IMR-90 (cell line): ENCODE results near the gene PPL. TPM values are rescaled to one million over a fixed set of nuclear protein-coding genes. Genes with fewer than 3 reads are reported as not detected.

Source experiments
- ATAC-seq: fragments of 200-7000 bp; cut with Tn5 transposase; 2 replicates; pipeline ENCODE4 v1.9.1; 2020; ENCODE audit warnings: low read depth, mild to moderate bottlenecking, moderate library complexity
- BruUV-seq: library from RNA; stranded (reverse); fragments of 400-500 nt; replicated peaks from 2 replicates; lab custom pipeline; 2021; lab: Mats Ljungman, UMichigan
- CTCF ChIA-PET: fragments of 300-600 bp; formaldehyde crosslinking; extraction: SDS; loops from one replicate; lab custom pipeline; 2021; ENCODE audit warnings: antibody characterized with exemption; lab: Yijun Ruan, JAX
- POLR2A ChIA-PET: fragments of 300-600 bp; sonication (Branson Sonifier 250); formaldehyde crosslinking; loops from one replicate; lab custom pipeline; 2022; ENCODE audit warnings: antibody characterized with exemption; ENCODE audit not compliant: unreplicated experiment; lab: Charles Lee
- DNase-seq: peaks from one replicate; pipeline ENCODE4 v3.0.0; 2013
- H2AFZ ChIP-seq: replicated peaks from 2 replicates; pipeline ENCODE3; 2013; ENCODE audit warnings: low read length, mild to moderate bottlenecking; ENCODE audit not compliant: poor library complexity
- H2AK5ac ChIP-seq: 2 replicates; pipeline ENCODE4 v1.6.1; 2013; ENCODE audit warnings: low read depth, low read length, inconsistent platforms
- H2AK9ac ChIP-seq: replicated peaks from 2 replicates; pipeline ENCODE3; 2013; ENCODE audit warnings: mild to moderate bottlenecking, low read depth, low read length, moderate library complexity; ENCODE audit not compliant: poor library complexity
- H2BK120ac ChIP-seq: 2 replicates; pipeline ENCODE4 v1.6.1; 2013; ENCODE audit warnings: low read depth, low read length, inconsistent platforms
- H2BK15ac ChIP-seq: 3 replicates; pipeline ENCODE4 v1.6.1; 2013; ENCODE audit warnings: low read depth, low read length, inconsistent platforms
- H2BK20ac ChIP-seq: 2 replicates; pipeline ENCODE4 v1.6.1; 2013; ENCODE audit warnings: low read depth, mild to moderate bottlenecking, inconsistent platforms, low read length, moderate library complexity
- H2BK5ac ChIP-seq: 2 replicates; pipeline ENCODE4 v1.6.1; 2013; ENCODE audit warnings: mild to moderate bottlenecking, low read depth, low read length, inconsistent platforms; ENCODE audit not compliant: poor library complexity, severe bottlenecking
- H3K14ac ChIP-seq: replicated peaks from 2 replicates; pipeline ENCODE4 v1.6.1; 2013; ENCODE audit warnings: low read depth, low read length, inconsistent platforms
- H3K18ac ChIP-seq: 2 replicates; pipeline ENCODE4 v1.6.1; 2013; ENCODE audit warnings: low read depth, low read length, control low read depth
- H3K23ac ChIP-seq: 2 replicates; pipeline ENCODE4 v1.6.1; 2013; ENCODE audit warnings: low read depth, low read length, inconsistent platforms
- H3K27ac ChIP-seq: 2 replicates; pipeline ENCODE4 v1.5.1; 2013; ENCODE audit warnings: mild to moderate bottlenecking, control low read depth, low read length; ENCODE audit not compliant: insufficient read depth
- H3K27me3 ChIP-seq: 2 replicates; pipeline ENCODE4 v1.6.1; 2013; ENCODE audit warnings: low read length; ENCODE audit not compliant: control insufficient read depth, insufficient read depth
- H3K36me3 ChIP-seq: 2 replicates; pipeline ENCODE4 v1.6.1; 2013; ENCODE audit warnings: low read length, mixed read lengths; ENCODE audit not compliant: control insufficient read depth, insufficient read depth
- H3K4ac ChIP-seq: 2 replicates; pipeline ENCODE4 v1.6.1; 2013; ENCODE audit warnings: low read depth, low read length, inconsistent platforms
- H3K4me1 ChIP-seq: 2 replicates; pipeline ENCODE4 v1.6.1; 2013; ENCODE audit warnings: low read length, mixed read lengths; ENCODE audit not compliant: control insufficient read depth, insufficient read depth
- H3K4me2 ChIP-seq: 2 replicates; pipeline ENCODE4 v1.6.1; 2013; ENCODE audit warnings: low read depth, mild to moderate bottlenecking, control low read depth, low read length, moderate library complexity
- H3K4me3 ChIP-seq: 2 replicates; pipeline ENCODE4 v1.5.1; 2013; ENCODE audit warnings: low read depth, mild to moderate bottlenecking, control low read depth, low read length, moderate library complexity; ENCODE audit not compliant: insufficient read depth
- H3K56ac ChIP-seq: 2 replicates; pipeline ENCODE4 v1.6.1; 2013; ENCODE audit warnings: low read length, inconsistent platforms; ENCODE audit not compliant: insufficient read depth; ENCODE audit errors: extremely low read depth
- H3K79me1 ChIP-seq, 2 experiments: 2 replicates each; pipeline ENCODE4 v1.6.1; 2013; ENCODE audit warnings: low read length in 2 of 2, inconsistent platforms in 1 of 2, low read depth in 1 of 2
- H3K9ac ChIP-seq: 2 replicates; pipeline ENCODE4 v1.6.1; 2013; ENCODE audit warnings: low read depth, low read length, control low read depth
- H3K9me1 ChIP-seq: 2 replicates; pipeline ENCODE4 v1.6.1; 2013; ENCODE audit warnings: low read length, inconsistent platforms; ENCODE audit not compliant: insufficient read depth
- H3K9me3 ChIP-seq: 2 replicates; pipeline ENCODE4 v1.6.1; 2013; ENCODE audit warnings: low read length; ENCODE audit not compliant: control insufficient read depth, insufficient read depth
- H4K20me1 ChIP-seq: 2 replicates; pipeline ENCODE4 v1.6.1; 2013; ENCODE audit warnings: low read length, inconsistent platforms; ENCODE audit not compliant: insufficient read depth
- H4K5ac ChIP-seq: 2 replicates; pipeline ENCODE4 v1.6.1; 2013; ENCODE audit warnings: mild to moderate bottlenecking, low read depth, low read length, control low read depth
- H4K8ac ChIP-seq, 2 experiments: 2 replicates each; pipeline ENCODE4 v1.6.1; 2013; ENCODE audit warnings: low read depth in 2 of 2, low read length in 2 of 2, control low read depth in 1 of 2, inconsistent platforms in 1 of 2
- H4K91ac ChIP-seq: 2 replicates; pipeline ENCODE4 v1.6.1; 2013; ENCODE audit warnings: low read depth, low read length, inconsistent platforms; ENCODE audit not compliant: insufficient read depth
- BHLHE40 ChIP-seq: fragments of 150-350 bp; IDR thresholded peaks from 2 replicates; pipeline ENCODE4 v1.6.1; 2016; ENCODE audit warnings: mild to moderate bottlenecking, low read depth, low read length
- CEBPB ChIP-seq: IDR thresholded peaks from 2 replicates; pipeline ENCODE4 v1.6.1; 2012; ENCODE audit warnings: low read depth, low read length, improper control_type of control experiment
- CHD1 ChIP-seq: IDR thresholded peaks from 2 replicates; pipeline ENCODE4 v1.6.1; 2012; ENCODE audit warnings: low read depth, low read length, improper control_type of control experiment
- FOS ChIP-seq: fragments of 150-350 bp; IDR thresholded peaks from 2 replicates; pipeline ENCODE4 v1.6.1; 2016; ENCODE audit warnings: low read depth, low read length
- MAFK ChIP-seq: IDR thresholded peaks from 2 replicates; pipeline ENCODE4 v1.6.1; 2012; ENCODE audit warnings: low read depth, low read length, improper control_type of control experiment
- MAZ ChIP-seq: IDR thresholded peaks from 2 replicates; pipeline ENCODE4 v1.6.1; 2012; ENCODE audit warnings: low read depth, mild to moderate bottlenecking, low read length, improper control_type of control experiment, moderate library complexity, borderline replicate concordance
- MXI1 ChIP-seq: IDR thresholded peaks from 2 replicates; pipeline ENCODE4 v1.6.1; 2012; ENCODE audit warnings: low read depth, mild to moderate bottlenecking, low read length, moderate library complexity, borderline replicate concordance
- NFE2L2 ChIP-seq: fragments of 150-350 bp; IDR thresholded peaks from 2 replicates; pipeline ENCODE4 v1.6.1; 2016; ENCODE audit warnings: low read depth, mild to moderate bottlenecking, low read length
- POLR2A ChIP-seq: IDR thresholded peaks from 2 replicates; pipeline ENCODE4 v1.6.1; 2012; ENCODE audit warnings: mild to moderate bottlenecking, low read depth, low read length
- RAD21 ChIP-seq: IDR thresholded peaks from 2 replicates; pipeline ENCODE4 v1.6.1; 2012; ENCODE audit warnings: low read length, improper control_type of control experiment
- RCOR1 ChIP-seq: IDR thresholded peaks from 2 replicates; pipeline ENCODE4 v1.6.1; 2012; ENCODE audit warnings: mild to moderate bottlenecking, low read length, improper control_type of control experiment; ENCODE audit not compliant: insufficient replicate concordance
- RFX5 ChIP-seq: IDR thresholded peaks from 2 replicates; pipeline ENCODE4 v1.8.0; 2012; ENCODE audit warnings: low read depth, mild to moderate bottlenecking, low read length, moderate library complexity
- SMC3 ChIP-seq: fragments of 150-350 bp; IDR thresholded peaks from 2 replicates; pipeline ENCODE4 v1.6.1; 2016; ENCODE audit warnings: low read depth, mild to moderate bottlenecking, antibody characterized with exemption, low read length, moderate library complexity
- WGBS, 2 experiments: methylation state at CpG; one replicate each; pipeline versions ENCODE4 v1.1.5 to v1.1.7; 2013; ENCODE audit warnings: missing lambda C conversion rate in 2 of 2; ENCODE audit not compliant: insufficient read length in 1 of 2; ENCODE audit errors: extremely low coverage in 2 of 2; 5-methylcytosine and 5-hydroxymethylcytosine counted together
- dilution Hi-C: fragments of 300-500 bp; cut with HindIII; formaldehyde crosslinking; loops from one replicate; pipeline ENCODE4 v1.14.3; 2018; ENCODE audit warnings: low sequenced_read_pairs; ENCODE audit not compliant: unreplicated experiment
- in situ Hi-C: fragments of 300-500 bp; cut with MboI; formaldehyde crosslinking; loops from 3 replicates; pipeline ENCODE4 v1.14.3; 2019; ENCODE audit warnings: low sequenced_read_pairs, inconsistent platforms, mixed read lengths
- intact Hi-C: fragments of 100-400 bp; cut with micrococcal nuclease; formaldehyde crosslinking; loops from 2 replicates; pipeline ENCODE4 v1.10.0; 2022
- polyA plus RNA-seq, 3 experiments: library from polyadenylated mRNA; depleted of rRNA; stranded (reverse); fragments of >200 nt; gene quantifications; 2 replicates each; pipeline ENCODE4 v1.2.3, GENCODE V29; 2012; ENCODE audit warnings: low replicate concordance in 1 of 3
- total RNA-seq: library from RNA; depleted of rRNA; stranded (reverse); fragments of >200 nt; gene quantifications from 2 replicates; pipeline ENCODE4 v1.2.3, GENCODE V29; 2012
- TF ChIP-seq, protein P1 (sequence below): conservative IDR thresholded peaks from 2 replicates; pipeline ENCODE4 v1.5.1; 2012; ENCODE audit warnings: mild to moderate bottlenecking, low read depth, low read length, improper control_type of control experiment
- TF ChIP-seq, protein P2 (sequence below): fragments of 150-350 bp; IDR thresholded peaks from 2 replicates; pipeline ENCODE4 v1.6.1; 2016; ENCODE audit warnings: low read depth, mild to moderate bottlenecking, low read length, moderate library complexity, borderline replicate concordance
- TF ChIP-seq, protein P3 (sequence below): fragments of 150-350 bp; IDR thresholded peaks from 2 replicates; pipeline ENCODE4 v1.6.1; 2017; ENCODE audit warnings: mild to moderate bottlenecking, antibody characterized with exemption, low read length, low read depth

The PPL gene
- total and polyA plus RNA-seq, 2 of the 4 experiments (the other 2 are of a cell fraction) = 0.34 to 0.36 TPM

DNA sequence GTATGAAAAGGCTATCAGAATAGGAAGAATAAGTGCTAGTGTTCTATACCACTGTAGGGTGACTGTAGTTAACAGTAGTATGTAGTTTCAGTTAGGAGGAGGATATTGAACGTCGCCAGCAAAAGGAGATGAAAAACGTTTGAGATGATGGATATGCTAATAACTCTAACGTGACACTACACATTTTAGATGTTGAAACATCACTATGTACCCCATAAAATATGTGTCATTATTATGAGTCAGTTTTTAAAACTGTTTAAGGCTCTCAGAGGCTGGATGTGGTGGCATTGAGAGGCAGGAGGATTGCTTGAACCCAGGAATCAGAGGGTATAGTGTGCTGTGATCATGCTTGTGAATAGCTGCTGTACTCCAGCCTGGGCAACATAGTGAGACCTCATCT, 57.9 kb downstream of the PPL start:
- H2BK120ac ChIP-seq = no peak overlapping the region
- H4K5ac ChIP-seq = no peak overlapping the region
- no peak overlapping the region for H3K56ac ChIP-seq
- ChIA-PET POLR2A (no interaction called here), CTCF (no interaction called here)
- no peak overlapping the region for H4K8ac ChIP-seq
- H3K4ac ChIP-seq = no peak overlapping the region
- H3K4me1 ChIP-seq = peaks cover 9% of the 10 kb centered on the region
- no peak overlapping the region for H3K4me2 ChIP-seq
- no peak overlapping the region for H4K91ac ChIP-seq
- TF ChIP-seq FOS = no peak
- TF ChIP-seq MAZ = no peak
- no peak for TF ChIP-seq RFX5
- TF ChIP-seq POLR2A = no peak
- no peak for TF ChIP-seq SMC3
- TF ChIP-seq, protein P1, sequence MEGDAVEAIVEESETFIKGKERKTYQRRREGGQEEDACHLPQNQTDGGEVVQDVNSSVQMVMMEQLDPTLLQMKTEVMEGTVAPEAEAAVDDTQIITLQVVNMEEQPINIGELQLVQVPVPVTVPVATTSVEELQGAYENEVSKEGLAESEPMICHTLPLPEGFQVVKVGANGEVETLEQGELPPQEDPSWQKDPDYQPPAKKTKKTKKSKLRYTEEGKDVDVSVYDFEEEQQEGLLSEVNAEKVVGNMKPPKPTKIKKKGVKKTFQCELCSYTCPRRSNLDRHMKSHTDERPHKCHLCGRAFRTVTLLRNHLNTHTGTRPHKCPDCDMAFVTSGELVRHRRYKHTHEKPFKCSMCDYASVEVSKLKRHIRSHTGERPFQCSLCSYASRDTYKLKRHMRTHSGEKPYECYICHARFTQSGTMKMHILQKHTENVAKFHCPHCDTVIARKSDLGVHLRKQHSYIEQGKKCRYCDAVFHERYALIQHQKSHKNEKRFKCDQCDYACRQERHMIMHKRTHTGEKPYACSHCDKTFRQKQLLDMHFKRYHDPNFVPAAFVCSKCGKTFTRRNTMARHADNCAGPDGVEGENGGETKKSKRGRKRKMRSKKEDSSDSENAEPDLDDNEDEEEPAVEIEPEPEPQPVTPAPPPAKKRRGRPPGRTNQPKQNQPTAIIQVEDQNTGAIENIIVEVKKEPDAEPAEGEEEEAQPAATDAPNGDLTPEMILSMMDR = no peak
- no peak for TF ChIP-seq CHD1
- TF ChIP-seq MAFK = no peak
- TF ChIP-seq RAD21 = no peak
- no peak for TF ChIP-seq CEBPB
- TF ChIP-seq RCOR1 = no peak
- TF ChIP-seq, protein P2, sequence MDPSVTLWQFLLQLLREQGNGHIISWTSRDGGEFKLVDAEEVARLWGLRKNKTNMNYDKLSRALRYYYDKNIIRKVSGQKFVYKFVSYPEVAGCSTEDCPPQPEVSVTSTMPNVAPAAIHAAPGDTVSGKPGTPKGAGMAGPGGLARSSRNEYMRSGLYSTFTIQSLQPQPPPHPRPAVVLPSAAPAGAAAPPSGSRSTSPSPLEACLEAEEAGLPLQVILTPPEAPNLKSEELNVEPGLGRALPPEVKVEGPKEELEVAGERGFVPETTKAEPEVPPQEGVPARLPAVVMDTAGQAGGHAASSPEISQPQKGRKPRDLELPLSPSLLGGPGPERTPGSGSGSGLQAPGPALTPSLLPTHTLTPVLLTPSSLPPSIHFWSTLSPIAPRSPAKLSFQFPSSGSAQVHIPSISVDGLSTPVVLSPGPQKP = no peak
- no peak for TF ChIP-seq MXI1
- TF ChIP-seq, protein P3, sequence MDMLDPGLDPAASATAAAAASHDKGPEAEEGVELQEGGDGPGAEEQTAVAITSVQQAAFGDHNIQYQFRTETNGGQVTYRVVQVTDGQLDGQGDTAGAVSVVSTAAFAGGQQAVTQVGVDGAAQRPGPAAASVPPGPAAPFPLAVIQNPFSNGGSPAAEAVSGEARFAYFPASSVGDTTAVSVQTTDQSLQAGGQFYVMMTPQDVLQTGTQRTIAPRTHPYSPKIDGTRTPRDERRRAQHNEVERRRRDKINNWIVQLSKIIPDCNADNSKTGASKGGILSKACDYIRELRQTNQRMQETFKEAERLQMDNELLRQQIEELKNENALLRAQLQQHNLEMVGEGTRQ = no peak
- TF ChIP-seq NFE2L2 = no peak
- TF ChIP-seq BHLHE40 = no peak
- H3K27me3 ChIP-seq = no peaks in the 10 kb centered on the region
- no CpG with 5 or more reads among the region's 4 CpGs for WGBS, 2 experiments
- no peak overlapping the region for H3K9ac ChIP-seq
- no peak overlapping the region for H2AK9ac ChIP-seq
- no peak overlapping the region for H3K18ac ChIP-seq
- peaks cover 21% of the 10 kb centered on the region; the same call in 1 of the 2 replicates for H4K20me1 ChIP-seq
- dilution Hi-C loops = no loop called here
- no peak overlapping the region for H2AK5ac ChIP-seq
- ATAC-seq (no peak), DNase-seq (no peak)
- no peak overlapping the region for H2BK5ac ChIP-seq
- no peak overlapping the region for H3K4me3 ChIP-seq
- H2BK20ac ChIP-seq = no peak overlapping the region
- H3K36me3 ChIP-seq = peaks cover 75% of the 10 kb centered on the region
- intact Hi-C loops = no loop called here
- H3K27ac ChIP-seq = no peak overlapping the region
- H2AFZ ChIP-seq = no peak overlapping the region
- in situ Hi-C loops = no loop called here
- H3K9me1 ChIP-seq = peaks cover 10% of the 10 kb centered on the region
- H3K23ac ChIP-seq = no peak overlapping the region
- no TSS peak for BruUV-seq
- no peaks in the 10 kb centered on the region for H3K9me3 ChIP-seq
- H3K79me1 ChIP-seq = peaks cover 8 to 37% of the 10 kb centered on the region in 2 experiments; a peak in 3 of 4 replicates
- no peak overlapping the region for H3K14ac ChIP-seq
- no peak overlapping the region for H2BK15ac ChIP-seq
